ENCODE measurements around the gene IGFBP5. TPM values are rescaled to one million over a fixed set of nuclear protein-coding genes. Genes with fewer than 3 reads are reported as not detected.

The IGFBP5 gene
- total RNA-seq, 2 experiments from 2014 or later: not detected

GRCh38 chr2:216632952-216633615 is 62.3 kb downstream of the IGFBP5 start, which contains the start of gene IGFBP2:
Gene IGFBP2 (plus strand): TSS chr2:216633420. CDS start chr2:216633524, 104 bp downstream.
- CTCF ChIA-PET: no interaction called here
- POLR2A ChIA-PET: no interaction called here

- ChIA-PET POLR2A (no interaction called here), CTCF (no interaction called here)
Observed at GRCh38 chr2:216632346-216632951, 62.9 kb downstream of the IGFBP5 start.

GRCh38 chr2:216629784-216630183 is 65.6 kb downstream of the IGFBP5 start:
- CTCF ChIA-PET: no interaction called here
- POLR2A ChIA-PET: interaction anchor here (0.5 kb wide), 1 partner anchor 284 kb away, joined by 3 read pairs; no protein-coding TSS in a partner anchor

- ChIA-PET POLR2A (no interaction called here), CTCF (no interaction called here)
Observed at GRCh38 chr2:216626875-216627245, 68.5 kb downstream of the IGFBP5 start.

- CTCF ChIA-PET: no interaction called here
- POLR2A ChIA-PET: no interaction called here
Observed at GRCh38 chr2:216626168-216626874, 69.0 kb downstream of the IGFBP5 start.

GRCh38 chr2:216624251-216624650 is 71.1 kb downstream of the IGFBP5 start:
- ChIA-PET POLR2A (no interaction called here), CTCF (interaction anchor here (0.6 kb wide), 1 partner anchor 482 kb away, joined by 3 read pairs; no protein-coding TSS in a partner anchor)

- CTCF ChIA-PET: no interaction called here
- POLR2A ChIA-PET: no interaction called here
Observed at GRCh38 chr2:216622526-216622925, 72.8 kb downstream of the IGFBP5 start.

Other genes starting within 250 kb of the IGFBP5 start
- 1,000 to 10,000 TPM; 3,787 to 3,863 TPM for gene RPL37A, start 196.7 kb downstream of the IGFBP5 start, total RNA-seq
- gene IGFBP2, start 62.1 kb downstream of the IGFBP5 start, total RNA-seq: 1 to 10 TPM; 5.8 to 5.9 TPM
- not detected for gene TNP1, start 164.5 kb upstream of the IGFBP5 start, total RNA-seq